Measurements from ENCODE around the gene SLC31A1. TPM values are rescaled to one million over a fixed set of nuclear protein-coding genes. Genes with fewer than 3 reads are reported as not detected.

The SLC31A1 gene
- total and polyA plus RNA-seq, 2 of the 13 experiments (the other 11 are each of a cell fraction or from before 2014, with no cell fraction given), result 62.9 to 70.0 TPM

DNA sequence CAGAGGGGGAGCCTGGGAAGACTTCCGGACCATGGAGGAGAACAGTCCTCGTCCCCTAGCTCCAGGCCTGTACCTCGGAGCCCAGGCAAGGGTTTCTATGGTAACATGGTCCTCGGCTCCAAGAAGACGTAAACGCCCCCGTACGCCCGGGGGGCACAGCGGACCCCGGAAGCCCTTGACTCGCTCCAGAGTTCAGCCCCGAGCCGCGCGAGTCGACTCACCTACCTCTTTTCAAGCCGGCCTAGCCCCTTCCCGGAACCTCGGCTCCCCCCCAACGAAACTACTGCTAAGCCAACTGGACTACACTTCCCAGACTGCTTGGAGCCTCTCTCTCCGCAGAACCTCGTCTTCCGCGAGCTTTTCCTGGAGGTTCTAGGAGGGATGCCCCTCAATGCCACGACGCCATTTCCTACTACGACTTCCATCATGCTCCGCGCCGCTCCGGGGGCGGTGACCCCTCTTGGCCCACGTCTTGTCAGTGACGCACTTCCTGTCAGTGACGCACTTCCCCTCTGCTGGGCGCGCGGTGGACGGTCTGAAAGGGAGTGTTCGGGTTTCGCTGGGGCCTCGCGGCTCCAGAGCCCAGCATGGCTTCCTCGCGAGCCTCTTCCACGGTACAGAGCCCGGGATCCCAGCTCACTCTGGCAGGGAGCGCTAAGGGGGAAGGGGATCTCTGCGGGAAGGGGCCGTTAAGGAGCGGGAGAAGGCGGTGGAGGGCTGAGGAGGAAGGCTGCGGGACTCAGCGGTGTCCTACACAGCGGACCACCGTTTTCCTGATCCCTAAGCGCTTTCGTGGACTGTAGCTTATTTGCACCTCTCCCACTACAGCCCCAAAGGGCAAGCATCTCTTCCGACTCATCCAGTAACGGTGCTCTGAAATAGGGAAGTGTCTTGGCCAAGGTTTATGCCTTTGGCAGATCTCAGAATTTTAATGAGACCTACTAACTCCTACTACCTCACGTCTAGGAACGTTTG, 54.1 kb downstream of the SLC31A1 start, which contains the start of the genes CDC26 and PRPF4 (continued):
- TF ChIP-seq ZSCAN30 (CRISPR knock-in tag; IDR thresholded peaks at IDR 0.05) (no peak), ZNF777 (CRISPR knock-in tag; IDR thresholded peaks at IDR 0.05) (peak; percentile 79), SP1 (IDR thresholded peaks at IDR 0.05) (no peak), SP1 (CRISPR knock-in tag; IDR thresholded peaks at IDR 0.05) (peak; percentile 81), RARG (CRISPR knock-in tag; IDR thresholded peaks at IDR 0.05; ENCODE audit: low read depth) (no peak), RBAK (CRISPR knock-in tag; IDR thresholded peaks at IDR 0.05) (no peak), CCAR2 (optimal IDR thresholded peaks at IDR 0.05; ENCODE audit: low read depth, low read length) (no peak), MLLT10 (CRISPR knock-in tag; IDR thresholded peaks at IDR 0.05) (no peak), ZNF878 (CRISPR knock-in tag; IDR thresholded peaks at IDR 0.05) (no peak), SMAD3 (CRISPR knock-in tag; IDR thresholded peaks at IDR 0.05) (no peak), JARID2 (CRISPR knock-in tag; IDR thresholded peaks at IDR 0.05; ENCODE audit: insufficient replicate concordance) (no peak), ZNF446 (CRISPR knock-in tag; IDR thresholded peaks at IDR 0.05) (no peak), FLYWCH1 (CRISPR knock-in tag; IDR thresholded peaks at IDR 0.05) (no peak), U2AF1 (optimal IDR thresholded peaks at IDR 0.05; ENCODE audit: low read depth, low read length) (no peak), ZNF354B (CRISPR knock-in tag; IDR thresholded peaks at IDR 0.05) (0 out of 2 replicates have a peak, but pooled peaks have one; percentile 27), SP140L (CRISPR knock-in tag; IDR thresholded peaks at IDR 0.05; ENCODE audit: borderline replicate concordance) (no peak), ZNF430 (CRISPR knock-in tag; IDR thresholded peaks at IDR 0.05) (no peak; the same call in 1 of the 2 replicates), ZNF792 (CRISPR knock-in tag; IDR thresholded peaks at IDR 0.05) (peak; percentile 78; the same call in 1 of the 2 replicates), ZNF10 (CRISPR knock-in tag; IDR thresholded peaks at IDR 0.05; ENCODE audit: borderline replicate concordance, low read depth) (no peak)
- TF ChIP-seq, protein P1, sequence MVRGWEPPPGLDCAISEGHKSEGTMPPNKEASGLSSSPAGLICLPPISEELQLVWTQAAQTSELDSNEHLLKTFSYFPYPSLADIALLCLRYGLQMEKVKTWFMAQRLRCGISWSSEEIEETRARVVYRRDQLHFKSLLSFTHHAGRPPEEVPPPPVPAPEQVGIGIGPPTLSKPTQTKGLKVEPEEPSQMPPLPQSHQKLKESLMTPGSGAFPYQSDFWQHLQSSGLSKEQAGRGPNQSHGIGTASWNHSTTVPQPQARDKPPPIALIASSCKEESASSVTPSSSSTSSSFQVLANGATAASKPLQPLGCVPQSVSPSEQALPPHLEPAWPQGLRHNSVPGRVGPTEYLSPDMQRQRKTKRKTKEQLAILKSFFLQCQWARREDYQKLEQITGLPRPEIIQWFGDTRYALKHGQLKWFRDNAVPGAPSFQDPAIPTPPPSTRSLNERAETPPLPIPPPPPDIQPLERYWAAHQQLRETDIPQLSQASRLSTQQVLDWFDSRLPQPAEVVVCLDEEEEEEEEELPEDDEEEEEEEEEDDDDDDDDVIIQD (CRISPR knock-in tag; IDR thresholded peaks at IDR 0.05; ENCODE audit: low read depth), result no peak
- TF ChIP-seq, protein P2, sequence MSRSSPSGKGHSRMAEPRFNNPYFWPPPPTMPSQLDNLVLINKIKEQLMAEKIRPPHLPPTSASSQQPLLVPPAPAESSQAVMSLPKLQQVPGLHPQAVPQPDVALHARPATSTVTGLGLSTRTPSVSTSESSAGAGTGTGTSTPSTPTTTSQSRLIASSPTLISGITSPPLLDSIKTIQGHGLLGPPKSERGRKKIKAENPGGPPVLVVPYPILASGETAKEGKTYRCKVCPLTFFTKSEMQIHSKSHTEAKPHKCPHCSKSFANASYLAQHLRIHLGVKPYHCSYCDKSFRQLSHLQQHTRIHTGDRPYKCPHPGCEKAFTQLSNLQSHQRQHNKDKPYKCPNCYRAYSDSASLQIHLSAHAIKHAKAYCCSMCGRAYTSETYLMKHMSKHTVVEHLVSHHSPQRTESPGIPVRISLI (CRISPR knock-in tag; IDR thresholded peaks at IDR 0.05; ENCODE audit: borderline replicate concordance), result no peak; the same call in 1 of the 2 replicates
- TF ChIP-seq, protein P3, sequence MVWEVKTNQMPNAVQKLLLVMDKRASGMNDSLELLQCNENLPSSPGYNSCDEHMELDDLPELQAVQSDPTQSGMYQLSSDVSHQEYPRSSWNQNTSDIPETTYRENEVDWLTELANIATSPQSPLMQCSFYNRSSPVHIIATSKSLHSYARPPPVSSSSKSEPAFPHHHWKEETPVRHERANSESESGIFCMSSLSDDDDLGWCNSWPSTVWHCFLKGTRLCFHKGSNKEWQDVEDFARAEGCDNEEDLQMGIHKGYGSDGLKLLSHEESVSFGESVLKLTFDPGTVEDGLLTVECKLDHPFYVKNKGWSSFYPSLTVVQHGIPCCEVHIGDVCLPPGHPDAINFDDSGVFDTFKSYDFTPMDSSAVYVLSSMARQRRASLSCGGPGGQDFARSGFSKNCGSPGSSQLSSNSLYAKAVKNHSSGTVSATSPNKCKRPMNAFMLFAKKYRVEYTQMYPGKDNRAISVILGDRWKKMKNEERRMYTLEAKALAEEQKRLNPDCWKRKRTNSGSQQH (CRISPR knock-in tag; IDR thresholded peaks at IDR 0.05; ENCODE audit: low read depth), result peak; percentile 88
- TF ChIP-seq, protein P4, sequence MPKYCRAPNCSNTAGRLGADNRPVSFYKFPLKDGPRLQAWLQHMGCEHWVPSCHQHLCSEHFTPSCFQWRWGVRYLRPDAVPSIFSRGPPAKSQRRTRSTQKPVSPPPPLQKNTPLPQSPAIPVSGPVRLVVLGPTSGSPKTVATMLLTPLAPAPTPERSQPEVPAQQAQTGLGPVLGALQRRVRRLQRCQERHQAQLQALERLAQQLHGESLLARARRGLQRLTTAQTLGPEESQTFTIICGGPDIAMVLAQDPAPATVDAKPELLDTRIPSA (CRISPR knock-in tag; IDR thresholded peaks at IDR 0.05; ENCODE audit: borderline replicate concordance), result peak; percentile 50; the same call in 1 of the 2 replicates
- TF ChIP-seq, protein P5, sequence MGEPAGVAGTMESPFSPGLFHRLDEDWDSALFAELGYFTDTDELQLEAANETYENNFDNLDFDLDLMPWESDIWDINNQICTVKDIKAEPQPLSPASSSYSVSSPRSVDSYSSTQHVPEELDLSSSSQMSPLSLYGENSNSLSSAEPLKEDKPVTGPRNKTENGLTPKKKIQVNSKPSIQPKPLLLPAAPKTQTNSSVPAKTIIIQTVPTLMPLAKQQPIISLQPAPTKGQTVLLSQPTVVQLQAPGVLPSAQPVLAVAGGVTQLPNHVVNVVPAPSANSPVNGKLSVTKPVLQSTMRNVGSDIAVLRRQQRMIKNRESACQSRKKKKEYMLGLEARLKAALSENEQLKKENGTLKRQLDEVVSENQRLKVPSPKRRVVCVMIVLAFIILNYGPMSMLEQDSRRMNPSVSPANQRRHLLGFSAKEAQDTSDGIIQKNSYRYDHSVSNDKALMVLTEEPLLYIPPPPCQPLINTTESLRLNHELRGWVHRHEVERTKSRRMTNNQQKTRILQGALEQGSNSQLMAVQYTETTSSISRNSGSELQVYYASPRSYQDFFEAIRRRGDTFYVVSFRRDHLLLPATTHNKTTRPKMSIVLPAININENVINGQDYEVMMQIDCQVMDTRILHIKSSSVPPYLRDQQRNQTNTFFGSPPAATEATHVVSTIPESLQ (CRISPR knock-in tag; conservative IDR thresholded peaks at IDR 0.05), result no peak

All from HepG2 (cell line).